ENCODE results near the gene SALL2.

Gene SALL2

DNA sequence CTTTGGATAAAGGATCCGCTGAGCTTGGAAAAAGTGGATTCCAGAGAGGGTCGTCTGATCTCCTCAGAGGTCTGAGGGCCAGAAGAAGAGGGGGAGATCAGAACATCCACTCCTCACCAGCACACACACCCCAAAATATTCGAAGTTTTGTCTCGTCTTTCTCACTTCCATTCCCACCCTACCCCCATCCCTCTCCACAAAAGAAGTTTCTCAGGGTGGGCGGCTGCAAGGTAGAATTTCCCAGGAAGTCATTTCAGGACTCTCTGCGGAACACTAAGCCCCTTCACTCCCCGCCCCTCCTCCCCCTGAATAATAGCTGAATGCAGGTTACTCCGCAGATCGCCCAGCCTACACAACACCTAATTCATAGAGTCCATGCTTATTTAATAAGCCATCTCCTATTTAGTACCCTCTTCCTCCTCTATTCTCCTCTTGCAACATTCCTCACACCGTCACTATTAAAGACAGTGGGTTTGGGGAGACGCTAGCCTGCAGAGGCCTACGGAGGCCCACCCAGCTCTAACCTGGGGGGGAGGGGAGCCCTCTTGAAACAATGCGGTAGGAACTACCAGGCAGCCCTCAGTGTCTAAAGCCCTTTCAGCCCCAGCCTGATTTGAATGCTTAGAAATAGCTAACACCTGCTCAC is 649 bp upstream of the SALL2 start:
- H3K4me3 ChIP-seq (ENCODE audit: low read depth, low read length): peak overlapping the region; percentile 82
- no peaks in the 10 kb centered on the region for H3K9me3 ChIP-seq (ENCODE audit: control insufficient read depth, insufficient read depth, low read depth, low read length)
- H3K27me3 ChIP-seq (ENCODE audit: control insufficient read depth, insufficient read depth, low read length): no peaks in the 10 kb centered on the region
- H3K36me3 ChIP-seq (ENCODE audit: control insufficient read depth, insufficient read depth, low read length): peaks cover 37% of the 10 kb centered on the region
- peaks cover 62% of the 10 kb centered on the region for H3K4me1 ChIP-seq (ENCODE audit: control insufficient read depth, insufficient read depth, low read length)
- H3K9ac ChIP-seq (ENCODE audit: low read length): peak overlapping the region; percentile 41
- peak overlapping the region; percentile 51 for H3K27ac ChIP-seq (ENCODE audit: low read depth, low read length)

DNA sequence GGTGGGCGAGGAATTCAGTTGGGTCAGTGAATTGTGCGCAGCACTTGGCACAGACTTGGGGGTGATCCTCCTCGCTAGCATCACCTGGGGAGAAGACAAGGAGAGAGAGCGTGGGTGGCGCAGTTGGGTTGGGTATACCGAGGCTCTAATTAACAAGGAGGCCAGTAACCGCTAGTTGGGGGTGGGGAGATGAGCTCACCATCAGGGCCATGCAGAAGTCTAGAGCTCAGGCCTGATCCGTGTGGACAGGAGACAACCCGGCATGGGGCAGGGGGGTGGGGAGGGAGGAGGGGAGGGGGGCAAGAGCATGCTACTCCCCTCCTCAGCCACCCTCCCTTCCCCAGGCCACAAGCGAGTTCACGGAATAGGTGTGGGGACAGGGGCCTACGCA is 580 bp downstream of the SALL2 start:
- peak overlapping the region; percentile 82 for H3K4me3 ChIP-seq (ENCODE audit: low read depth, low read length)
- no peaks in the 10 kb centered on the region for H3K9me3 ChIP-seq (ENCODE audit: control insufficient read depth, insufficient read depth, low read depth, low read length)
- H3K36me3 ChIP-seq (ENCODE audit: control insufficient read depth, insufficient read depth, low read length): peaks cover 49% of the 10 kb centered on the region
- peaks cover 62% of the 10 kb centered on the region for H3K4me1 ChIP-seq (ENCODE audit: control insufficient read depth, insufficient read depth, low read length)
- peak overlapping the region; percentile 87 for H3K27ac ChIP-seq (ENCODE audit: low read depth, low read length)
- H3K27me3 ChIP-seq (ENCODE audit: control insufficient read depth, insufficient read depth, low read length): no peaks in the 10 kb centered on the region
- peak overlapping the region; percentile 84 for H3K9ac ChIP-seq (ENCODE audit: low read length)

DNA sequence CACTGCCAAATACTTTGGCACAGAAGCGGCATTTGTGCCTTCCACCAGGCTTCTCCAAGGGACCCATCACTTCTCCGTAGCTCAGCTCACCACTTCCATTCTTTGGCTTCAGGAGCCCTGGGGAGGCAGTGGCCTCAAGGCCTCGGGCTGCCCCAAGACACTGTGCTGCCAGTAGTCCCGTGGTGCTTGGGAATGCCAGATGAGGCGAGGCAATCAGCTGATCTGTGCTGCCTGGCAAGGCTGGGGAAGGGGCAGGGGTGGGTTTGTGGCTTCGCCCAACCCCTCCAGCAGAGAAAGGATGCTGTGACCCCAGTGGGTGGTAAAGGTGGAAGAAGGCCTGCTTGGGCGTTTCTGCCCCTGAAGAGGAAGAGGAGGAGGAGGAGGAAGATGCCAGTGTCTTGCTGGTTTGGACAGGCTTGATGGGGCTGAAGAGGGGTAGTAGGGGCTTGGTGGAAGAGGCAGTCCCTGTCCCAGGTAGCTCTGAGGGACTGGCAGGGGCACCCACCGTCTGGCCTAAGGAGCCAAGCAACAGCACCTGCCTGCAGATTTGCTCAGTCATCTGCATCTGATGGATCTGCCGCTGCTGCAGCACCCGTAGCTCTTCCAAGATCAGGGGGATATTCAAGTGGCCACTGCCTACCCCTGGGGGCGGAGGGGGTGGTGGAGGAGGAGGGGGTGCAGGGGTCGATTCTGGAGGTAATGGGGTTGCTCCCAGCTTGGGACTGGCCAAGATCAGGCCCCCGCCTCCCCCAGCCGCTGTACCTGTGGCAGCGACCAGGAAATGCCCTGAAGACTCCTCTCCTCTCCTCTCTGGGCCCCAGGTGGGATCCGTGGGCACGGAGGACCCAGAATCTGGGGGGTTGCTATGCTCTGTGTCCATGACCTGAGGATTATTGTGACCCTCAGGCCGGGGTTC is 1.3 kb downstream of the SALL2 start:
- peaks cover 60% of the 10 kb centered on the region for H3K4me1 ChIP-seq (ENCODE audit: control insufficient read depth, insufficient read depth, low read length)
- H3K27me3 ChIP-seq (ENCODE audit: control insufficient read depth, insufficient read depth, low read length): no peaks in the 10 kb centered on the region
- H3K4me3 ChIP-seq (ENCODE audit: low read depth, low read length): peak overlapping the region; percentile 82
- no peaks in the 10 kb centered on the region for H3K9me3 ChIP-seq (ENCODE audit: control insufficient read depth, insufficient read depth, low read depth, low read length)
- H3K9ac ChIP-seq (ENCODE audit: low read length): peak overlapping the region; percentile 84
- peak overlapping the region; percentile 87 for H3K27ac ChIP-seq (ENCODE audit: low read depth, low read length)
- H3K36me3 ChIP-seq (ENCODE audit: control insufficient read depth, insufficient read depth, low read length): peaks cover 53% of the 10 kb centered on the region

DNA sequence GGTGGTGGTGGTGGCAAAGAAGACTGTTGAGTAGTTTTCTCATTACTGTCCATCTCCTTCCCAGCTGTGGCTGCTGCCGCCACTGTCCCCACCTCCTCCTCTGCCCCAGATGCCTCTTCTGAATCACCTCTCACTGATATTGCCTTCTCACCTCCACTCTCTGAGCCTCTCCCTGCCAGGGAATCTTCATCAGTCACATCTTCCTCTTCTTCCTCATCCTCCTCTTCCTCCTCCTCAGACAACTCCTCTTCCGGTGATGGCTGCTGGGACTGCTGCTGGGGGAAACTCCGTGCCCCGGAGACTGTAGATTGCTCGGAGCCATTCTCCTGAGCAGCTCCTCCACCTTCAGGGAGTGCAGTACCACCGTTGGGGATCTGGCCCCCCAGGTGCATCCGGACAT is 2.9 kb downstream of the SALL2 start:
- no peak overlapping the region for H3K9ac ChIP-seq (ENCODE audit: low read length)
- peaks cover 54% of the 10 kb centered on the region for H3K4me1 ChIP-seq (ENCODE audit: control insufficient read depth, insufficient read depth, low read length)
- no peaks in the 10 kb centered on the region for H3K27me3 ChIP-seq (ENCODE audit: control insufficient read depth, insufficient read depth, low read length)
- H3K4me3 ChIP-seq (ENCODE audit: low read depth, low read length): peak overlapping the region; percentile 16; the same call in 1 of the 2 replicates
- no peak overlapping the region for H3K27ac ChIP-seq (ENCODE audit: low read depth, low read length)
- H3K9me3 ChIP-seq (ENCODE audit: control insufficient read depth, insufficient read depth, low read depth, low read length): no peaks in the 10 kb centered on the region
- H3K36me3 ChIP-seq (ENCODE audit: control insufficient read depth, insufficient read depth, low read length): peaks cover 53% of the 10 kb centered on the region

DNA sequence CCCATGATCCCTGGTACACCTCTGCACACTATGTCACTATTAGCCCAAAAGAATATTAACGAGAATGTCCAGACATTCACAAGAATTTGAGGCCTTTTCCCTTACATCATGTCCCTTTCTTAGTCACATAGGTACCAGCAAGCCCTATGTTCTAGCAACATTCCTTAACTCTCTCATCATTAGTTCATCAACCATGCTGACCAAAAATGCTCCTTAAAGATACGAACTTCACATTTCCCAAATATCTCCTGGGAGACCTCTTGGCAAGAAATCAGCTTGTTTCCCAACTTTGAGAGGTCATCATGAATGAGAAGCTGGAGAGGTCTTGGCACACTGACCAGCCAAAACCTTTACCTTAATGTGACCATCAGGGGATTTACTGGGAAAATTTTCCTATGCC is 4.6 kb downstream of the SALL2 start:
- Histone ChIP-seq H3K9ac (ENCODE audit: low read length) (no peak overlapping the region), H3K4me1 (ENCODE audit: control insufficient read depth, insufficient read depth, low read length) (peaks cover 44% of the 10 kb centered on the region), H3K4me3 (ENCODE audit: low read depth, low read length) (no peak overlapping the region), H3K9me3 (ENCODE audit: control insufficient read depth, insufficient read depth, low read depth, low read length) (no peaks in the 10 kb centered on the region), H3K36me3 (ENCODE audit: control insufficient read depth, insufficient read depth, low read length) (peaks cover 53% of the 10 kb centered on the region), H3K27ac (ENCODE audit: low read depth, low read length) (no peak overlapping the region), H3K27me3 (ENCODE audit: control insufficient read depth, insufficient read depth, low read length) (no peaks in the 10 kb centered on the region)

DNA sequence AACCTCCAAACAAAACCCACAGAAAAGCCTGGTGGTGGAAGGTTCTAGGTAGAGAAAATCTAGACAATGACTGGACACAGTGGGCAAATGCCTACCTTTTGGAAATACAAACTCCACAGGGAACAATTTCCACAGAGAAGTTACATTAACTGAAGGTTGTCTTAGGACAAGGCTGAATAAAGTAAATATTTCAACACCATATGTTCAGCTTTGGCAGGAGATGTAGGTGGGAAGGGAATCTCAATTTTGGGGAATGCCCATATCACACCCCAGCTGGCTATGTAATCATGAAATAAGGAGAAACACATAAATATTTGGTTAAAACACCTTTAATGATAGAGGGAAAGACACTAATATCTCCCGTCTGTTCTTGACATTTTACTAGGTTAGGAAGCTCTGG is 5.4 kb downstream of the SALL2 start:
- no peak overlapping the region for H3K4me3 ChIP-seq (ENCODE audit: low read depth, low read length)
- H3K4me1 ChIP-seq (ENCODE audit: control insufficient read depth, insufficient read depth, low read length): peaks cover 44% of the 10 kb centered on the region
- no peak overlapping the region for H3K27ac ChIP-seq (ENCODE audit: low read depth, low read length)
- no peaks in the 10 kb centered on the region for H3K9me3 ChIP-seq (ENCODE audit: control insufficient read depth, insufficient read depth, low read depth, low read length)
- H3K27me3 ChIP-seq (ENCODE audit: control insufficient read depth, insufficient read depth, low read length): no peaks in the 10 kb centered on the region
- no peak overlapping the region for H3K9ac ChIP-seq (ENCODE audit: low read length)
- peaks cover 53% of the 10 kb centered on the region for H3K36me3 ChIP-seq (ENCODE audit: control insufficient read depth, insufficient read depth, low read length)

DNA sequence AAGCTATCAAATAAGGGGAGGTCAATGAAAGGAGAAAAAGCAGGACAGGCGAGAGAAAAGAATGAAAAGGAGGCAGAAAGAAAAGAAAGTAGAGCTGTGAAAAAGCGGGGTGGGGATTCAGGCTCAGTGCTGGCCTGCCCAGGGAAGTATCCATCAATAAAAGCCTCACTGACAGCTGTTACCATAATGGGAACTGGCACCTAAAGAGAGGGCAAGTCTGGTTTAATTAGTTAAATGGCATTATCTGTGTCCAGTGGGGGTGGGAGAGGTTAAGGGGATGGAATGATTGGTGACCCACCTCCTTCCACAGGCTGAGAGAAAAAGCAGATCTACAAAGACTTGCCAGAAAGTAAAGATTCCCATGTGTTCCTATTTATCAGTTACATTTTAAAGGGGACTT is 7.4 kb downstream of the SALL2 start:
- no peak overlapping the region for H3K27ac ChIP-seq (ENCODE audit: low read depth, low read length)

DNA sequence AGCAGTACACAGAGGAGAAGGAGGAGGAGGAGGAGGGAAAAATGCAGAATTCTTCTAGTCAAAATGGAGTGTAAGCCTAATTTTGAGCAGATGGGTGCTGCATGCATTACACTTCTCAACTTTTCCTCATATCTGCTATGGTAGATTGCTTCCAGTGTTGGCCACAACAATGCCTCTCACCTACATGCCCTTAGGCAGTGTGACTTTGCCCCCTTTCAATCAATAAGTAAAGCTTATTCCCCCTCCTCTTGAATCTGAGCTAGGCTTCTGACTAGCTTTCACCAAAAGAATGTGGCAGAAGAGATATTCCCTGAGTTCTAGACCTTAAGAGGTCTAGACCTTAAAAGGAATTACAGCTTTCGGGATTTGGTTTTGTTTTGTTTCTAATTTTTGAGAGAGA is 11.8 kb downstream of the SALL2 start:
- no peak overlapping the region for H3K27ac ChIP-seq (ENCODE audit: low read depth, low read length)
- H3K9ac ChIP-seq (ENCODE audit: low read length): no peak overlapping the region
- peaks cover 20% of the 10 kb centered on the region for H3K4me1 ChIP-seq (ENCODE audit: control insufficient read depth, insufficient read depth, low read length)
- H3K36me3 ChIP-seq (ENCODE audit: control insufficient read depth, insufficient read depth, low read length): no peaks in the 10 kb centered on the region
- H3K27me3 ChIP-seq (ENCODE audit: control insufficient read depth, insufficient read depth, low read length): no peaks in the 10 kb centered on the region
- H3K4me3 ChIP-seq (ENCODE audit: low read depth, low read length): no peak overlapping the region
- H3K9me3 ChIP-seq (ENCODE audit: control insufficient read depth, insufficient read depth, low read depth, low read length): no peaks in the 10 kb centered on the region

More for the DNA sequence above, 7.4 kb downstream of the SALL2 start:
- Histone ChIP-seq H3K36me3 (ENCODE audit: control insufficient read depth, insufficient read depth, low read length) (peaks cover 36% of the 10 kb centered on the region), H3K27me3 (ENCODE audit: control insufficient read depth, insufficient read depth, low read length) (no peaks in the 10 kb centered on the region), H3K4me3 (ENCODE audit: low read depth, low read length) (no peak overlapping the region), H3K9ac (ENCODE audit: low read length) (no peak overlapping the region), H3K4me1 (ENCODE audit: control insufficient read depth, insufficient read depth, low read length) (peaks cover 34% of the 10 kb centered on the region), H3K9me3 (ENCODE audit: control insufficient read depth, insufficient read depth, low read depth, low read length) (no peaks in the 10 kb centered on the region)

DNA sequence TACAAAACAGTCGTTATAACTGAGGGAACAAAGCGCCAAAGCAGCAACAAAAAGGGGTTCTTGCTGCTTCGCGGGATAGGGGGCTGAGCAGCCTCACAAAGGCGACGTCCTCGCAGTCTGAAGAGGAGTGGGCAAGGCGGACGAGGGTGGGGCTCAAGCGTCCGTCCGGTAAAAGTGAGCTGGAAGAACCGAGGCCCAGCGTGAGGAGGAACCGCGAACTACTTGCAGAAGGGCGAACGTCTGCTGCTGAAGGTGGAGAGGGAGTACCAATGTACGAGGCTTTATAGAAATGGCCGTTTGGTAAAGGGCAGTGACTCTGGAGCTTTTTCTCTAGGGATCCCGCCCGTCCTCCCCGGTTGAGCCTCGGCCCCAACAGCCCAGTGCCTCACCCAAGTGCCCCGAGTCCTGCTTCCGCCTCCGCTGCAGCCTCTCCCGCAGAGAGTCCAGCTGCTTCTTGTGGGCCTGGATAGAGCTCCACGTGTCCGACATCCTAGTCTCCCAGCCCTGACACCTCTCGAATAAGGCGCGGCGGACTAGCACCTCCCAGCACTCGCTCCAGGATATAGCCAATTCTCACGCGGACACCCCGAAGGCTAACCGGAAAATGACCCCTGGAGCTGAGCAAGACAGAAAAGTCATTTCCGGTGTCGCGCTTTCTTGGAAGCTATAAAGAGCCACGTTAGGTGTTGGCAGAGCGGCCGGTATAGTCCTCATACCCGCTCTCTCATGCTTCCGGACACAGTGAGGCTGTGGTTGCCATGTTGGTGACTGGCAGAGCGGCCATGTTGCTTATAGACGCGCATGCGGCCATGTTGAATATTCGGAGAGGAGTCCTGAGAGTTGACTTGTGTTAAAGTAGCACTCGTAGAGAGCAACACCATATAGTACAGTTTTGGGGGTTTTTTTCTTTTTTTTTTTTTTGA is 15.2 kb downstream of the SALL2 start, which contains the start of gene METTL3:
Gene METTL3 (minus strand): TSS at position 606 of the 923 bp plus-strand sequence. CDS start 117 bp downstream, at position 489.
- no peaks in the 10 kb centered on the region for H3K27me3 ChIP-seq (ENCODE audit: control insufficient read depth, insufficient read depth, low read length)
- peak within 1 kb of the TSS; percentile 71 for H3K27ac ChIP-seq (ENCODE audit: low read depth, low read length)
- H3K9ac ChIP-seq (ENCODE audit: low read length): peak within 1 kb of the TSS; percentile 95

DNA sequence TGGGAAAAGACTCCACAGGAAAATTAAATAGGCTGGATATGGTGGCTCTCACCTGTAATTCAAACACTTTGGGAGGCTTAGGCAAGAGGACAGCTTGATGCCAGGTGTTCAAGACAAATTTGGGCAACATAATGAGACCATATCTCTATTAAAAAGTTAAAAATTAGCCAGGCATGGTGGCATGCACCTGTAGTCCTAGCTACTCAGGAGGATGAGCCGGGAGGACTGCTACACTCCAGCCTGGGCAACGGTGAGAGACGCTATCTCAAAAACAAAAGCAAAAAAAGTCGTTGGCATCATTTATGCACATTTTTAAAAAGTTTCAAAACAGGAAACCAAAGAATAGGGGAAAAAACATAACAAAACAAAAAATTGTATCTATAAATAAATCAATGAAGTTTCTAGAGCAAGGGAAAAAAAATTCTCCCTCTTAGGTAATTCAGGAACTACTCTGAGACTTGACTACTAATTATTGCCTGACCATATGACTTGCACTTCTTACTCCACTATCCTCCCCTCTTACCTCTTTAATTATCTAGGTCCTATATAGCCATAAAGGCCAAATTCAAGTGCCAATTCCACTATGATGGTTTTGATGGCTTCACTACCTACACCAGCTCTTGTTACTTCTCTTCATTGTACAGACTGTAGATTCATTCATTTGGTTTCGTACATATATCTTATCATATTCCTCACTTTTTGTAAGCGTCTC is 16.6 kb downstream of the SALL2 start:
- H3K36me3 ChIP-seq (ENCODE audit: control insufficient read depth, insufficient read depth, low read length): peaks cover 27% of the 10 kb centered on the region
- H3K4me1 ChIP-seq (ENCODE audit: control insufficient read depth, insufficient read depth, low read length): peaks cover 20% of the 10 kb centered on the region
- no peaks in the 10 kb centered on the region for H3K9me3 ChIP-seq (ENCODE audit: control insufficient read depth, insufficient read depth, low read depth, low read length)
- no peaks in the 10 kb centered on the region for H3K27me3 ChIP-seq (ENCODE audit: control insufficient read depth, insufficient read depth, low read length)
- 0 out of 2 replicates have a peak overlapping the region, but pooled peaks have one; percentile 71 for H3K27ac ChIP-seq (ENCODE audit: low read depth, low read length)
- peak overlapping the region; percentile 95 for H3K9ac ChIP-seq (ENCODE audit: low read length)
- peak overlapping the region; percentile 81 for H3K4me3 ChIP-seq (ENCODE audit: low read depth, low read length)

More for the DNA sequence above, 15.2 kb downstream of the SALL2 start, which contains the start of gene METTL3:
- H3K36me3 ChIP-seq (ENCODE audit: control insufficient read depth, insufficient read depth, low read length): peaks cover 20% of the 10 kb centered on the region
- no peaks in the 10 kb centered on the region for H3K9me3 ChIP-seq (ENCODE audit: control insufficient read depth, insufficient read depth, low read depth, low read length)
- H3K4me1 ChIP-seq (ENCODE audit: control insufficient read depth, insufficient read depth, low read length): peaks cover 20% of the 10 kb centered on the region
- H3K4me3 ChIP-seq (ENCODE audit: low read depth, low read length): peak within 1 kb of the TSS; percentile 81
